ENCODE data around the gene MPZL1.

The MPZL1 gene

DNA sequence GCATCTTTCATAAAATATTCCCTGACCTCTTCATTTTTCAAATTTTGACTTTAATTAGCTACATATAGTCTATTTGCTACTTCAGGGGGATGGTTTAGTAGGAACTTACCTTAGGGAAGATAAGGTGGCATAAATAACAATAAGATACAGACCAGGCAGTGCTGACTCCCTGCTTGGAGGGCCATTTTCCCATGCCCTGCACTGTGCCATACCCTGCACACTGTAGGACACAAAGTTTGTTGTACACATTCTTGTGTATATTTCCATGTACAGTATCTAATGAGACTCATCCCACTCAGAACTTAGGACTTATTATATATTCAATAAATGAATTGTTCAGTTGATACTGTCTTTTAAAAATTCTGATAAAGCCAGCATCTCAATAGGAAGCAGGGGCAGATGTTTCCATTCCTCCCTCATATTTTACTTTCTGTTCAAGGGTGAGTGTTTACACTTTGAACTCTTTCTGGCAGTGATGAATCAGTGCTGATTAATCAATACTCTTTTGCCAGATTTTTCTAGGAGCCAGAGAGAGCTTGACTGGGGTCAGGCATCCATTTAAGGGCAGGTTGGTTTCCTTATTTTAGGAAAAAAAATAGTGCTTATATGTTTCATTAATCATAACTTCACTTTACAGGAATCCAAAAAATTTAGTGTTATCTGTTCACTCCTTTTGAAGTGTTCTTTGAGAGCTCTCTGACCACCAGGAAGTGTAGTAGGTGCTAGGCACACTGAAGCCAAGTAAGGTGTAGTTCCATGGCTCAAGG is 30.6 kb downstream of the MPZL1 start:
- DNase-seq = no peak
- TF ChIP-seq, protein P1, sequence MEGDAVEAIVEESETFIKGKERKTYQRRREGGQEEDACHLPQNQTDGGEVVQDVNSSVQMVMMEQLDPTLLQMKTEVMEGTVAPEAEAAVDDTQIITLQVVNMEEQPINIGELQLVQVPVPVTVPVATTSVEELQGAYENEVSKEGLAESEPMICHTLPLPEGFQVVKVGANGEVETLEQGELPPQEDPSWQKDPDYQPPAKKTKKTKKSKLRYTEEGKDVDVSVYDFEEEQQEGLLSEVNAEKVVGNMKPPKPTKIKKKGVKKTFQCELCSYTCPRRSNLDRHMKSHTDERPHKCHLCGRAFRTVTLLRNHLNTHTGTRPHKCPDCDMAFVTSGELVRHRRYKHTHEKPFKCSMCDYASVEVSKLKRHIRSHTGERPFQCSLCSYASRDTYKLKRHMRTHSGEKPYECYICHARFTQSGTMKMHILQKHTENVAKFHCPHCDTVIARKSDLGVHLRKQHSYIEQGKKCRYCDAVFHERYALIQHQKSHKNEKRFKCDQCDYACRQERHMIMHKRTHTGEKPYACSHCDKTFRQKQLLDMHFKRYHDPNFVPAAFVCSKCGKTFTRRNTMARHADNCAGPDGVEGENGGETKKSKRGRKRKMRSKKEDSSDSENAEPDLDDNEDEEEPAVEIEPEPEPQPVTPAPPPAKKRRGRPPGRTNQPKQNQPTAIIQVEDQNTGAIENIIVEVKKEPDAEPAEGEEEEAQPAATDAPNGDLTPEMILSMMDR (IDR thresholded peaks at IDR 0.05) = no peak
- no peaks in the 10 kb centered on the region for H3K27me3 Mint-ChIP-seq (ENCODE audit: low read depth, poor library complexity)
- peak overlapping the region; percentile 2 for H3K27ac Mint-ChIP-seq
- H3K4me1 Mint-ChIP-seq = peaks cover 26% of the 10 kb centered on the region
- H3K9me3 Mint-ChIP-seq = no peaks in the 10 kb centered on the region
- no peaks in the 10 kb centered on the region for H3K36me3 Mint-ChIP-seq (ENCODE audit: low read depth)
- H3K4me3 Mint-ChIP-seq = no peak overlapping the region

DNA sequence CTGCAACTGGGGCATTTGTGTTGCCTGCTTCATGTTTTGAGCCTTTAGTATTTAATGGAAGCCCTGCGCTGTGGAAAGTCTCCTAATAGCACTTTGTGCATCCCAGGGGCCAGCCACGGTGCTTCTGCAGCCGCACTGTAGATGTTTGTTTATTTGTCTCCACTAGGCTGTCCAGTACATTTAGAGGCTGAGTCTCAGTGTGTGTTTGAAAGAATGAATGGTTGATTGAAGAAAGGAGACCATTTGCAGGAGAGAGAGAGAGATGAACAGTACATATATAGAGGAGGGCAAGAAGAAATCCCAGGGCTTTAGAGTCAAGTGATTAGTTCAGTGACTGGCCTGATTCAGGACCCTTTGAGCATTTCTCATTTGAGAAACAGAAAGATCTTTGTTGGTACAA is 33.9 kb downstream of the MPZL1 start:
- peaks cover 36% of the 10 kb centered on the region for H3K4me1 Mint-ChIP-seq
- H3K4me3 Mint-ChIP-seq = no peak overlapping the region

DNA sequence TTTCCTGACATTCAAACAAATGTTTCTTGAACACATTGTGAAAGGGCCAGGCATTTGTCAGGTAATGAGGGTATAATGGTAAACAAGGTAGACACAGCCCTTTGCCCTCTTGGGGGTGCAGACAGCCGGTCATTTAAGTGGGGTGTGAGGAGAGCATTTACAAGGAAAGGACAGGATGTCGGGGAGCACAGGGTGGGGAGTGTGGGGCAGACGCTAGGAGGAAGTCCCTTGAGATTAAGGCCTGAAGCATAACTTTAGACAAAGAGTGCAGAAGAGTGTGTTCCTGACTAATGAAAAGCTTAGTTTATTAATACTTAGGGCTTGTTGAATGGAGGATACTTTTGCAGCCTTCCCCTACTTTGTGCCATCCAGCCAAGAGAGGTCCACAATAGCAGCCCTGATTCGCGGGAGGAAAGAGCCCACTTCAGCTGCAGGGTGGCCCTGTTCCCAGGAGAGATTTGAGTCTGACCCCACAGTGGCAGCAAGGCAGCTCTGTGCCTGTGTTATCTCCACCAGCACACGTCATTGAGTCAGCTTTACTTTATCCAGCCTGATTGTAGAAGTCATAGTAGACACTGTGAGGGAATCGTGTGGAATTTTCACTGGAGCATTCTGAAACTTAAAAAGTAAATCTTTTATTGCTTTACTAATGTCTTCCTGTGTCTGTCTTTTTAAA is 35.1 kb downstream of the MPZL1 start:
- no peaks in the 10 kb centered on the region for H3K9me3 Mint-ChIP-seq
- no peaks in the 10 kb centered on the region for H3K27me3 Mint-ChIP-seq (ENCODE audit: low read depth, poor library complexity)
- peak overlapping the region; percentile 75 for H3K27ac Mint-ChIP-seq
- TF ChIP-seq, protein P1 (IDR thresholded peaks at IDR 0.05) = no peak
- H3K4me3 Mint-ChIP-seq = no peak overlapping the region
- H3K36me3 Mint-ChIP-seq (ENCODE audit: low read depth) = peaks cover 6% of the 10 kb centered on the region
- peaks cover 48% of the 10 kb centered on the region for H3K4me1 Mint-ChIP-seq
- DNase-seq = no peak

More for the DNA sequence above, 33.9 kb downstream of the MPZL1 start:
- Mint-ChIP-seq H3K36me3 (ENCODE audit: low read depth) (peaks cover 6% of the 10 kb centered on the region), H3K27me3 (ENCODE audit: low read depth, poor library complexity) (no peaks in the 10 kb centered on the region), H3K9me3 (no peaks in the 10 kb centered on the region), H3K27ac (peak overlapping the region; percentile 91)
- TF ChIP-seq, protein P1 (IDR thresholded peaks at IDR 0.05) = no peak
- no peak for DNase-seq

DNA sequence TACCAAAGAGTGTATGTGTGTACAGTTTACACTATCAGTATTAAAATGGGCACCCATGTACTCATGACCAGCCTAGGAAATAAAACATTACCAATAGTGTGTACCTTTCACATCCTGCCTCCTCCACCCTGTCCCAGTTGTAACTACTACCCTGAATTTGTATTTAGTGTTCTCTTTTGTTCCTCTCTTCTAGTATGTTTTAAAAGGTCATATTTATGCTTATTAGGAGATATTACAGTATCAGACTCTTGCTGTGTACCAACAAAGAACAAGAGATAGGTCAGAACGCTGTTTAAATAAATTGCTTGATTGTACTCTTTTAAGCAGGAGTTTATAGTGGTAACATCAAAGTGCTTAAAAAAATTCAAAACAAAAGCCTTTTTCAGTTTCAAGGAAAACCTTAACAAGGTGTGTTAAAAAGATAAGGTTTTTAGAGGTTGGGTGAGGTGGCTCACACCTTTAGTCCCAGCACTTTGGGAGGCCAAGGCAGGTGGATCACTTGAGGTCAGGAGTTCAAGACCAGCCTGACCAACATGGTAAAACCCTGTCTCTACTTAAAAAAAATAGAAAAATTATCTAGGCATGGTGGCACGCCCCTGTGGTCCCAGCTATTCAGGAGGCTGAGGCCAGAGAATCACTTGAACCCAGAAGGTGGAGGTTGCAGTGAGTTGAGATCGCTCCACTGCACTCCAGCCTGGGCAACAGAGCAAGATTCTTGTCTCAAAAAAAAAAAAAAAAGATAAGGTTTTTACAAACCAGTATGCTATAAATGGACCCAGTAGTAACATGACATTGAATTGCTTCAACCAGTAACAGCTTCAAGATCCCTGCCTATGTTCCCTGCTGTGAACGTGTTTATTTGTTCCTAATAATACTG is 35.9 kb downstream of the MPZL1 start:
- Mint-ChIP-seq H3K4me3 (no peak overlapping the region), H3K36me3 (ENCODE audit: low read depth) (peaks cover 6% of the 10 kb centered on the region), H3K27me3 (ENCODE audit: low read depth, poor library complexity) (no peaks in the 10 kb centered on the region), H3K4me1 (peaks cover 48% of the 10 kb centered on the region), H3K27ac (no peak overlapping the region), H3K9me3 (no peaks in the 10 kb centered on the region)
- TF ChIP-seq, protein P1 (IDR thresholded peaks at IDR 0.05) = no peak
- no peak for DNase-seq

DNA sequence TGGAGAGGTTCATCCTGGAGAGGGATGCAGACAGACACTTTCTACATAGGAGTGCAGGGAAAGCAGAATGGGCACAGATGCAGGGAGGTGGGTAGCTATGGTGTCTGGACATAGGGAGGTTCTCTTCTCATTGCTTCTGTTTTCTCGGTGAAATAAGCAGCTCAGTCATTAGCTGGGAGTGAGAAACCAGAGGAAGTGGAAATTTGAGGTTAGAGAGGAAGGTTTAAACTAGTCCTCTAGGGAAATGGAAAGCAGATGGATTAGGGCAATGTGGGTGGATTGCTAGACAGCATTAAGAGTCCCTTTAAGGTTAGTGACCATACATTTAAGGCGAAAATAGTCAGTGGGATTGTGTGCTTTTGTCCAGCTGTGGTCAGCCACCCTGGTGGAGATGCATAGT is 39.6 kb downstream of the MPZL1 start:
- H3K27ac Mint-ChIP-seq = peak overlapping the region; percentile 91
- peaks cover 31% of the 10 kb centered on the region for H3K4me1 Mint-ChIP-seq
- H3K4me3 Mint-ChIP-seq = no peak overlapping the region
- H3K9me3 Mint-ChIP-seq = no peaks in the 10 kb centered on the region
- DNase-seq = no peak
- TF ChIP-seq, protein P1 (IDR thresholded peaks at IDR 0.05) = no peak
- H3K36me3 Mint-ChIP-seq (ENCODE audit: low read depth) = peaks cover 6% of the 10 kb centered on the region
- no peaks in the 10 kb centered on the region for H3K27me3 Mint-ChIP-seq (ENCODE audit: low read depth, poor library complexity)
